Adipocyte (in vitro differentiated cells): ENCODE data around the gene P2RX6.
"Not testable (repeated sequence)": the region's sequence is repeated elsewhere in the genome, so short reads cannot be mapped to it uniquely, and the experiment has no call there.

ENCODE experiments used
- DNase-seq: peaks from one replicate; pipeline ENCODE4 v3.0.0-alpha.2; 2015; ENCODE audit warnings: low read depth
- H3K27me3 ChIP-seq: replicated peaks from 2 replicates; pipeline ENCODE4 v1.7.0; 2013; ENCODE audit warnings: mild to moderate bottlenecking, low read length, moderate library complexity; ENCODE audit not compliant: control insufficient read depth, insufficient read depth
- H3K36me3 ChIP-seq: 2 replicates; pipeline ENCODE4 v1.7.0; 2013; ENCODE audit warnings: low read length, mild to moderate bottlenecking, moderate library complexity; ENCODE audit not compliant: control insufficient read depth, insufficient read depth, severe bottlenecking
- H3K4me1 ChIP-seq: 2 replicates; pipeline ENCODE4 v1.7.0; 2013; ENCODE audit warnings: mild to moderate bottlenecking, low read length, moderate library complexity; ENCODE audit not compliant: control insufficient read depth, insufficient read depth
- H3K4me3 ChIP-seq: 2 replicates; pipeline ENCODE4 v1.7.0; 2013; ENCODE audit warnings: mild to moderate bottlenecking, low read length, moderate library complexity
- H3K9ac ChIP-seq: 2 replicates; pipeline ENCODE4 v1.7.0; 2013; ENCODE audit warnings: mild to moderate bottlenecking, low read length, moderate library complexity
- H3K9me3 ChIP-seq: 2 replicates; pipeline ENCODE4 v1.7.0; 2013; ENCODE audit warnings: mild to moderate bottlenecking, low read length, moderate library complexity; ENCODE audit not compliant: control insufficient read depth

Gene P2RX6

DNA sequence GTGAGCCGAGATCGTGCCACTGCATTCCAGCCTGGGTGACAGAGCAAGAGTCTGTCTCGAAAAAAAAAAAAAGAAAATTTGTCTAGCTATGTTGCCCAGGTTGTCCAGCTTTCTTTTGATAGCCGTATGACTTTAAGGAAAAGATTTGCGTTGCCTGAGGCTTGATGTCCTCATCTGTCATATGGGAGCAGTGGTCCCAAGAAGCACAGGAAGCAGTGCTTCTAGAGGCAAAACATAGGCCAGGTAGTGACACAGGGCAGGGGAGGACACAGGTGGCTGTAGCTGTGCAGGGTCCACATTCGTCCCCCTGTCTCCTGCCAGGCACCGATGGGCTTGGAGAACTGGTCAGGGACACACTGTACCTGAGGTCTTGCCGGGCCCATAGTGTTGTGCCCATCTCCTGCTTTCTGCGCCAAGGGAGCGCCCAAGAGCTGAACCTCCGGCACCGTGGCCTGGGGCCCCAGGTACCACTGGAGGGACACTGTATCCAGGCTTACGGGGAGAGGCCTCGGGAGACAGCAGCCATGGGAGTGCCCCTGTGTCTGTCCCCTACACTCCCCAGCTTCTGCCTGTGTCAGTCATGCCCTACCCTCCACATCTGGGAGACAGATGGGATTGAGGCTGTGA lies 32.2 kb downstream of the P2RX6 start:
- Histone ChIP-seq H3K27me3 (peaks cover 5% of the 10 kb centered on the region), H3K9me3 (no peaks in the 10 kb centered on the region), H3K36me3 (no peaks in the 10 kb centered on the region), H3K9ac (no peak overlapping the region), H3K4me3 (no peak overlapping the region), H3K4me1 (peaks cover 19% of the 10 kb centered on the region)
- no peak for DNase-seq

DNA sequence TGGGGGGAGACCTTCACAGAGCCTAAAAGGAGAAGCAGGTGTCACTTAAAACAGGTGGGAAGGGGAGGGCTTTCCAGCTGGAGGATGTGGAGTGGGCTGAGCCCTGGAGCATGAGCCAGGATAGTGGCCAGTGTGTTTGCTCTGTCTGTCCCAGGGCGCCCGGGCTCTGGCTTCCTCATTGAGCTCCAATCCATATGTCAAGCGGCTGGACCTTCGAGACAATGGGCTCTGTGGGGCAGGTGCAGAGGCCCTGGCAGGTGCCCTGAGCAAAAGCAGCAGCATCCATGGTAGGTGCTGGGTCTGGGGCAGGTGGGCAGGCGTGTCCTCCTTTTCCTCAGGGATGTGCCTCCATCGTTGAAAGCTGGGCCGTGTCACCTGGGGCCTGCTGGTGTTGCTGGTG lies 32.8 kb downstream of the P2RX6 start:
- no peak for DNase-seq
- H3K27me3 ChIP-seq, result peaks cover 11% of the 10 kb centered on the region
- no peak overlapping the region for H3K9ac ChIP-seq
- peaks cover 19% of the 10 kb centered on the region for H3K4me1 ChIP-seq
- H3K36me3 ChIP-seq, result no peaks in the 10 kb centered on the region
- H3K9me3 ChIP-seq, result no peaks in the 10 kb centered on the region
- no peak overlapping the region for H3K4me3 ChIP-seq

DNA sequence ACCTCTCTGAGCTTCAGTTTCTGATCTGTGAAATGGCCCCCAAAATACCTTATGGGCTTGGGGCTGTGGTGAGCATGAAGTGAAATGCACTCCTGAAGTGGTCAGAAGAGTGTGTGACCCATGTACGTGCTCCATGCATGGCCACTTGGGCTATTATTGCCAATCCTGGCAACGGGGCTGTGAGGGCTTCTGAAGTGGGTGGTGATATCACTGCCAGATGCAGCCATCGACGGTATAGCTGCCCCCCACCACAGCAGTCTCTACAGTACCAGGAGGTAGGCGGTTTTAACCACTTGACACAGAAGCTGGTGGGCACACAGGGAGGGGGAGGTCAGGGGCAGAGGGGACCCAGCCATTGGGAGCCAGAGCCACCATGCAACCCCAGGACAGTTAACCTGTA lies 33.5 kb downstream of the P2RX6 start:
- H3K4me3 ChIP-seq, H3K36me3 ChIP-seq, H3K9ac ChIP-seq, H3K9me3 ChIP-seq, DNase-seq: not testable (repeated sequence)
- Histone ChIP-seq H3K4me1 (peaks cover 19% of the 10 kb centered on the region), H3K27me3 (peaks cover 14% of the 10 kb centered on the region)

DNA sequence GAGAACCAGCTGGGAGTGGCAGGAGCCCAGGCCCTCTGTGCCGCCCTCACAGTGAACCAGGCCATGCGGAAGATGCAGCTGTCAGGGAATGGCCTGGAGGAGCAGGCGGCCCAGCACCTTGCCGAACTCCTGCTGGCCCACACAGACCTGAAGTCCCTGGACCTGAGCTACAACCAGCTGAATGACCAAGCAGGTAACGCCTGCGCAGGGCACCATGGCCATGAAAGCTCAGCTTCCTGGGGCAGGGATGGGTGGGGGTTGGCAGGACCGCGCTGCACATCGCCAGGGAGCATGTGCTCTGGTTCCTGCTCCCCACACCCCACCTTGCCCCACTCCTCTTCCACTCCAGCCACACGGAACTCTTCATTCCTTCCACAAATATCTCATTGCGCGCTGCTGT lies 34.0 kb downstream of the P2RX6 start:
- peaks cover 16% of the 10 kb centered on the region for H3K4me1 ChIP-seq
- H3K27me3 ChIP-seq, result peaks cover 18% of the 10 kb centered on the region
- H3K9me3 ChIP-seq, H3K36me3 ChIP-seq, H3K4me3 ChIP-seq, H3K9ac ChIP-seq, DNase-seq: not testable (repeated sequence)

DNA sequence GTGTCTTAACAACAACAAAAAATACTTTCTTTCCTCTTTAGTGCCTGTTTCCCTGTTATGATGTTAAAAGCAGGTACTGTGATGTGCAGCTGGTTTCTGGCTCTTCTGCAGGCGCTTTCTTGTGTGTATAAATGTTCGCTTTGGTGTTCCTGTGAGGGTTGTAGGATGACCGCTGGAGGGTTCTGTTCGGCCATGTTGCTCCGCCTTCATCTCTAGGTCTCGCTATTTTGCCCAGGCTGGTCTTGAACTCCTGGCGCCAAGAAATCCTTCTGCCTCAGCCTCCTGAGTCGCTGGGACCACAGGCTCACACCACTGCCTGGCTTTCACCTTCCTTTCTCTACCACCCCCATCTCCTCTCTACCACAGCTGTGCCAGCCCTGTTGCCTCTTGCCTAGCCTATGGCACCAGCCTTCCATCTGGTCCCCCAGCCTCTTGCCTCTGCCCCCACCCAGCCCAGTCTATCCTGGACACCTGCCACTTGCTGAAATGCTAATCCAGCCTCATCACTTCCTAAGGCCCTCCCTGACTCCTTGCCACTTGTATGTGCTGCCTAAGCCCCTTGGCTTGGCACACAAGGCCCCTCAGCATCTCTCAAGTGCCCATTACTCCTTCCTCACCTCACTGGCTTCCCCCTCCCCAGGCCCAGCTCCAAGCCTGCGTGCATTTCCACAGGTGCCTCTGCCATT lies 36.3 kb downstream of the P2RX6 start:
- Histone ChIP-seq H3K27me3 (peaks cover 36% of the 10 kb centered on the region), H3K9me3 (no peaks in the 10 kb centered on the region), H3K4me3 (no peak overlapping the region), H3K36me3 (no peaks in the 10 kb centered on the region), H3K4me1 (no peaks in the 10 kb centered on the region), H3K9ac (no peak overlapping the region)
- DNase-seq, result no peak

GRCh38 chr22:21051831-21052400 lies 37.0 kb downstream of the P2RX6 start:
- Histone ChIP-seq H3K4me1 (no peaks in the 10 kb centered on the region), H3K9ac (no peak overlapping the region), H3K9me3 (no peaks in the 10 kb centered on the region), H3K4me3 (no peak overlapping the region), H3K36me3 (no peaks in the 10 kb centered on the region), H3K27me3 (peaks cover 39% of the 10 kb centered on the region)
- no peak for DNase-seq

DNA sequence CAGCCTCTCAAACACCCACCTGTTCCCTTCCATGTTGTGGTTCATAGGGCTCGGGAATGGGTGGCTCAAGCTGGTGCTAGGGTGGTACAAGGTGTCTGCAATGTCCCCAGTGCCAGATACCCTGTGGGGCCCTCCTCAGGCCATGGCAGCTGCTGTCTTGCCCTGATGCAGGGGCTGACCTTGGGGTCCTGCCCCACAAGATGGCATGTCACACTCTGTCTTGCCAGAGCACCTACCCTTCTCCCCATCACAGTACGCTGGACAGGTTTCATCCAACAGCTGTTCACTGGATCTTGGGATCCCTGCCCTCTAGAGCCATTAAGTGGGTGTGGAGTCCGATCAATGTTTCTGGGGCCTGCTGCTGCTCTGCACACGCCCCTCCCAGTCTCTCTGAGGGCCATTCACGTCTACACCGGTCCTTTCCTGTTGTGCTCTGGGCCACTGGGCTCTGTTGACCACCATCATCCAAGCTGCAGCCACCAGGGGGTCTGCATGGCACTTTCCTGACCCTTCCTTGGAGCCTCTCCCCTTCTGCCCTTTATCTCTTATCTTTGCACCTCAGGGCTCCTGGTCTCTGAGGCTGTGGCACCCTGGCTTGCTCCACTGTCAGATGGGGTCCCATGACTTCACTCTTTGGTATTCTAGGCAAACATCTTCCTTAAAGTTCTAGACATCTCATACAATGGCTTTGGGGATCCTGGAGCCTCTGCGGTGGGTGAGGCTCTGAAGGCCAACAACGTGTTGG lies 37.9 kb downstream of the P2RX6 start:
- H3K4me3 ChIP-seq, result no peak overlapping the region
- no peaks in the 10 kb centered on the region for H3K4me1 ChIP-seq
- H3K9ac ChIP-seq, result no peak overlapping the region
- no peaks in the 10 kb centered on the region for H3K9me3 ChIP-seq
- H3K36me3 ChIP-seq, result no peaks in the 10 kb centered on the region
- DNase-seq, result no peak
- H3K27me3 ChIP-seq, result peaks cover 38% of the 10 kb centered on the region

GRCh38 chr22:21054046-21054713 lies 39.2 kb downstream of the P2RX6 start:
- Histone ChIP-seq H3K36me3 (no peaks in the 10 kb centered on the region), H3K27me3 (peaks cover 36% of the 10 kb centered on the region), H3K4me1 (no peaks in the 10 kb centered on the region), H3K9ac (no peak overlapping the region), H3K4me3 (no peak overlapping the region), H3K9me3 (no peaks in the 10 kb centered on the region)
- DNase-seq, result no peak

DNA sequence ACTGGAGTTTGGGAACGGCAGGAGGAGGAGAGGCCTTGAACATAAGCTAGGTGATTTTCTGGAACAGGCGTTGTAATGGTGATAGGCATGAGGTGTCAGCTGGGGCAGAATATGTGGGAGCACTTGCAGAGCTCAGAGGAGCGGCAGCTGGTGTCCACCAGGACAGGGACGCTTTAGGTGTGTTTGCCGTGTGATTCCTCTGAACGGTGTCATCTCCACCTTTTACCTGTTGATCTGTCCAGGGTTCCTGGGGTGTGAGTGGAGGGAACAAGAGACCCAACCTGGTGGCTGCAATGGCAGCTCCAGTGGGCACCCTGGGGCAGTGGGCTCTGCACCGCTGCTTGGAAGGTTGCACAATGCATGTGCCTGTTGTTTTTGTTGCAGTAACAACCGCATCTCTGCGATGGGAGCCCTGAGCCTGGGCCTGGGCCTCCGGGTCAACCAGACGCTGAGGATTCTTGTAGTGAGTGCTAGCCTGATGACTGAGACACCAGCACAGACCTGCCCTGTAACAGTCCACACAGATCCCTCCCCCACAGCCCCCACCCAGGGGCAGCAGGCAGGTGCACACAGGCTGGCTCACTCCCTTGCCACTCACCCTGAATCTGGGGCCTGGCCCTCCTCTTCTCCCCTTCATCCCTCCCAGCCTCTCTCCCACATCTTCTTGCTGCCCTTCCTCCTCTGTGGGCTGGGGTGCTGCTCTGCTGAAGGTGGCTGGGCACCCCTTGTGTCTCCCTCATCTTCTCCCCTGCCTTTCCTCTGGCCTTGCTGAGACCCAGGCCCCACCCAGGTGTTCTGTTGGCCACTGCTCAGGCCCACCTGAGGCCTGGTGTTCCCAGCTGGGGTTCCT lies 40.0 kb downstream of the P2RX6 start:
- Histone ChIP-seq H3K9me3 (no peaks in the 10 kb centered on the region), H3K4me3 (no peak overlapping the region), H3K27me3 (peaks cover 36% of the 10 kb centered on the region), H3K9ac (no peak overlapping the region), H3K4me1 (no peaks in the 10 kb centered on the region), H3K36me3 (no peaks in the 10 kb centered on the region)
- DNase-seq, result no peak

- Histone ChIP-seq H3K27me3 (peaks cover 36% of the 10 kb centered on the region), H3K9ac (no peak overlapping the region), H3K4me3 (no peak overlapping the region), H3K4me1 (no peaks in the 10 kb centered on the region), H3K36me3 (no peaks in the 10 kb centered on the region), H3K9me3 (no peaks in the 10 kb centered on the region)
- no peak for DNase-seq
Measured at GRCh38 chr22:21055564-21055834, 40.5 kb downstream of the P2RX6 start.
